HG02943 (cell line): Measurements from ENCODE around the gene SSH2.

Source experiments
- ATAC-seq: cut with Tn5 transposase; IDR thresholded peaks from one replicate; pipeline ENCODE4 v1.9.1; 2021; ENCODE audit warnings: mild to moderate bottlenecking, low read depth, moderate library complexity; ENCODE audit not compliant: unreplicated experiment

SSH2 gene

DNA sequence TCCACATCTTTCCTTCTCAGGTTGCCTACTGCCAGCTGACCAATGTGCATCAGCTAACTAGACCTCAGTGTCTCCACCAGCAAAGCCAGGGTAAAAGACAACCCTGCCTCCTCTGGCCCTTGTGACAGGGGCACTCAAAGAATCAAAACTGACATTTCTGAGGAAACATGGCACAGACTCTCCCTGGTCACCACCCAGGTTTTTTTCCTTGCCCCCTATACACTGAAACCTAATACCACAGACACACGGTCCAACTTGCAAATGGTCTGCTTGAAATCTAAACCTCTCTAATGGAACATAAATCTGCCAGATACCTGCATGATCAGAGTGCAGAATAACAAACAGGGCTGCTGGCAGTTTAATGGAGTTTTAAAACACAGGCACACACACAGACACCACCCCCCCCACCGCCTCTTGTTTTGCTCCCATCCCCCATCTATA, 287.8 kb downstream of the SSH2 start:
- ATAC-seq, result no peak

DNA sequence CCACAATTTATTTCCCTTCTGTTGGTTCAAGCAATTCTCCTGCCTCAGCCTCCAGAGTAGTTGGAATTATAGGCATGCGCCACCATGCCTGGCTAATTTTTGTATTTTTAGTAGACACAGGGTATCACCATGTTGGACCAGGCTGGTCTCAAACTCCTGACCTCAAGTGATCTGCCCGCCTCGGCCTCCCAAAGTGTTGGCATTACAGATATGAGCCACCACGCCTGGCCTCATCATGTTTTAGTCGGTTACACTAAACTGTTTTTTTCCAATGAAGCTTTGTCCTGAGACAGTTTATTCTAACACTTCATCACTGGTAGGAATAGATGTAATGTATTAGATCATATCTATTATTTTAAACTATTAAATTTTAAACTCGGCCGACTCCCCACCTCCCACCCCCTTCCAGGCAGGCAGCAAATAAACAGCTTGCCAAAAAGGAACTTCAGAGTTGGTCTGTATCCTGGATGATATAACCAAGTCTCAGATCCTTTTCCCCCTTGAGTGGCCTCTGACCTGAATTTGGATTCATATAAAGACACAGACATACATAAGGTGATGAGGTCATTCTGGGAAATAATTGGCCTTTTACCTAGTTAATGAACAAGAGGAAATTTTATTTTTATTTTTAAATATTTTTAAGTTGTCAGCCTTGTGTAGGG, 288.9 kb downstream of the SSH2 start:
- no peak for ATAC-seq

DNA sequence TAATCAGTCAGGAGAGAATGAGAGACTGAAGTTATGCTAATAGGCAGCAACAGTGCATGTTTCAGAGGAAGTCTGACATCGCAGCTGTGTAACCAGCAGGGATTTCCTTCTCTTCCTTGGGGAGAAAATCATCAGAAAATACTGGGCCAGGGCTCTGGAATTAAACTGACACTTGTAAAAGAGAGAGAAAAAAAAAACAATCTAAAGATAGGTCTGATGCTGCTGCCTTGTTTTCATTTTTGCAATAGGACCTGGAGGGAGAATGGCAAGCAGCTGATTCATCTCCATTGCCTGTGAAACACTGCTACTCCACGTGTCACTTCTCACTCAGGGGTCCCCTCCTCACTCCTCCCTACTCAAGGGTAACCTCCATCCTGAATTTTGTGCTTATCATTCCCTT, 289.6 kb downstream of the SSH2 start:
- no peak for ATAC-seq

DNA sequence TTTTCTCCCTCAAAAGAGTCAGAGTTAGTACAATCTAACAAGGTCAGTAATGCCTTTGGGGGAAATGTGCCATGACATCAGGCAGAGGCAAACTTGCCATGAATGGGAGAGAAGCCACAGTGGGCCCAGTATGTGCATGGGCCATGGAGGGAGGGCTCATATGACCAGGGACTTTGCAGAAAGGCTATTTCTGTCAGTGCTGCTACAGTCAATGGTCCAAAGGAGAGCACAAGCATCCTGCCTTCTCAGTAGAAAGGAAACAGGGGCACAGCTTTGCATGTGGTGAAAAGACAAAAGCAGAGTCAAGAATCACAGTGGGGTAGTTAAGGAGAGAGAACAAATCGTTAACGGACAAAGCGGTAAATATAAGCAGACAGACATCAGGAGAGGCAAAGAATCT, 296.1 kb downstream of the SSH2 start:
- no peak for ATAC-seq

GRCh38 chr17:29630630-29631193, 299.3 kb downstream of the SSH2 start:
- ATAC-seq, result no peak

DNA sequence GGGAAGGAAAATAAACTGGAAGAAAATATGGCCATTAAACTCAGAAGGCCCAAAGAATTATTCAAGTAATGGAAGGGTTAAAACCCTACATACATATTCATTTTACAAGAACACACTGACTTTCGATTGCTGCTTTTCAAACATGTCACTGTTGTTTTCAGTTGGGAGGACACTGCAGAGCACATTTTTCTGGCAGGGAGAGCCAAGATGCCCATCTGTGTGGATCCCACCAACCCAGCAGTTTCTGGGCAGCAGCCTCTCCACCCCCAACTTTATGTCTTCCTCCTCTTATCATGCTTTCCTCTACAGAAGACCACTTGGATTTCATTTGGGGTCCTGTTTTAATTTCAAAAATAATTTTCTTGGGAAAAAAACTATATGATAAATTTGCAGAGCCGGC, 300.2 kb downstream of the SSH2 start:
- no peak for ATAC-seq

GRCh38 chr17:29628644-29629043, 301.4 kb downstream of the SSH2 start:
- no peak for ATAC-seq

DNA sequence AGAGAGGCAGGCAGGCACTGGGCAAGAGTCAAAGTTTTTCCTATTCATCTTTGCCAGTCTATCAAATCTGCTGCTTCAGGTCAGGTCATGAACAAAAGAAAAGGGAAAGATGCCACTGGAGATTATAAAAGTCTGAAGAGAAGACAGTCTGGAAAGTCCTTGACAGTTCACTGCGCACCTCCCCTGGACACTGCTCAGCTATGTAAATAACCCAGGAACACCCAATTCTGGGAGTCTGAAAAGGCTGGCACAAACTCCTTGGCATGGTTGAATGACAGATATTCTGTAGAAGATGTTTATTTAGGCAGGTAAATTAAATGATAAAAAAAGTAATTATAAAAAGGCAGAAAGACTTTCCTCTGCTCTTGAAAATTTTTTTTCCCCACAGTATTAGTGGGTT, 302.1 kb downstream of the SSH2 start:
- ATAC-seq, result no peak

- ATAC-seq, result no peak
Measured at GRCh38 chr17:29625037-29625750, 304.8 kb downstream of the SSH2 start.

GRCh38 chr17:29624586-29624985, 305.4 kb downstream of the SSH2 start:
- no peak for ATAC-seq

DNA sequence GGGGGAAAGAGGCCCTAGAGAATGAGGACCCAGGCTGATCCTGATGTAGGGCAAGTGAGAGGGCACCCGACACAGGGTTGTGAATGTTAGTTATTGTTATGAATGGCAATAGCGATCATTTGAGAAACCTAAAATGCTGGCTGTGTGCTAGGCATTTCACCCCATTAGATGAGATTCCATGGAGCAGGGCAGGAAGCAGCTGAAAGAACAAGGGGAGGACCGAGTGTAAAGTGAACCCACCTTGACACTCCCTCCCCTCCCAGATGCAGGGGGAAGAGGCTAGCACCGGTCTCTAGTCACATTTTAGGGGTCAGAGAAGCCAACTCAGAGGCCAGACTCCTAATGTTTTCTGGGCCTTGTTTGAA, 306.8 kb downstream of the SSH2 start:
- no peak for ATAC-seq

DNA sequence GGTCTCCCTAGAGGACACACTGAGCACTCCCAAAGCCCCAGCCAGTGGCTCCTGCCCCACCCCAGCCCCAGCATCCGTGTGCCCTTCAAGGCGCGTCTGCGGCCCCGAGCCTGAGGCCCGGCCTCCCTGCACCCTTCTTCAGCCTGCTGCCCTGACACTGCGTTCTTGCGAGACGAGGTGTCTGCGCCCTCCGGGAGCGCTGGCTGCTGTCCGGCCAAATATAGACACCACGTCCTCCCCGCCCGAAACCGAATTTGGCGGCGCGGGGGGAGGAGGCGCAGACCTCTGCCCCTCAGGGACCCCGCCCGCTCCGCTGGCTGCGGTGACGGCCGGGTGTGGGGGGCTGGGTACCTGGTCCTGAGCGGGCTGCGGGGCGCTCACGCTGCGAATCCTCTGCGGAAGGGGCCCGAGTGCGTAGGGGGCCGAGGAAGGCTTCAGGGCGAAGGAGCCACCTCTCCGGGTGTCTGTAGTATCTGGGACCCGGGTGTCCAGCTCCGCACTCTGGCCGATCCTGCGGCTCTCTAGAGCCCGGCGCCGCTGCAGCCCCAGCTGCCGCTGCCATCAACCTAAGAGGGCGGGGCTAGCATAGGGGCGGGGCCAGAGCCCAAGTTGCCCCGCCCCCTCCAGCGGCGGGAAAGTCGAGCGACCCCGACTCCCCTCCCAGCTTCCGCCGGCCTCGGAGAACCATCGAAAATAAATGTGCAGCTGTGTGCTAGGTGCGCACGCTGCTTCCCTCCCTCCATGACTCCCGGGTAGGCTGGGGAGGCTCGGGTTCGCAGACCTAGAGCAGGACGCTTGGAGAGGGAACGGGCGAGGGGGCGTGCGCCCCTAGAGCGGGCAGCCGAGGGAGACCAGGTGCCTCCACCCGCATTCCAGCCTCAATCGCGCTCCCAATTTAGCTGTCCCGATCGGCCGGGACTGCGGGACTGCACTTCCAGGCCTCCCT, 307.4 kb downstream of the SSH2 start, which contains the start of gene CORO6:
CORO6 (minus strand) TSS at position 576 of the 946 bp plus-strand sequence. CDS start 1,491 bp downstream, outside the sequence.
- no peak for ATAC-seq

GRCh38 chr17:29621751-29622194, 308.3 kb downstream of the SSH2 start:
- ATAC-seq, result no peak

DNA sequence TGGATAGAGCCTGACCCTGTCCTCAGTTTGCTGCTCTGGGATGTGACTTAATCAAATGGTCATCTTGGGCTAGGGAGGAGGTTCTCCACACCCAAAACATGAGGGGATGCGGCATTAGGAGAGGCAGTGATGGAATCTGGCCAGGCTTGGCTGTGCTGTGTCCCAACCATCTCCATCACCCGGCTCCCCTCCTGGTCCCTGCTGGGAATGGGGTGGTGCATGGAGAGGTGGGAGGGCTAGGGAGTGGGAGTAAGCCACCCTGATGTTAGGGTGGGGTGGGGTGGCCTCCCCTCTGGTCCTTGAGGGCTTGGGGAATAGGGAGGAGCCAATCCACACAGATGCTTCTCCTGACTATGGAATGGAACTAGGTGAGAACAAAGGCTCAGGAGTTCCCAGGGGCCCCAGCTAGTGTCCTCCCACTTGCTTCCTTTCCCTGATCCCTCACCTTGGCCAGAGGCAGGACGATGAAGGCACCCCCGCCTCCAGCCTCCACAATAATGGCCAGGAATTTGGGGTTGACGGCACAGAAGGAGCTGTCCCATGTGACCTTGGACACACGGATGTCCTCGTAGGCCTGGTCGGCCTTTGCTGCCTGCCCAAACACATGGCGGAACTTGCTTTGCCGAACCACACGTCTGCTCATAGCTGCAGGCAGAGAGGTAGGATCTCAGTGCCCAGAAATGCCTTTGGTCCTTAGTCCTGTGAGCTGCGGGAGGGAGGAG, 309.1 kb downstream of the SSH2 start:
- ATAC-seq, result no peak

GRCh38 chr17:29620271-29620670, 309.8 kb downstream of the SSH2 start:
- ATAC-seq, result no peak

DNA sequence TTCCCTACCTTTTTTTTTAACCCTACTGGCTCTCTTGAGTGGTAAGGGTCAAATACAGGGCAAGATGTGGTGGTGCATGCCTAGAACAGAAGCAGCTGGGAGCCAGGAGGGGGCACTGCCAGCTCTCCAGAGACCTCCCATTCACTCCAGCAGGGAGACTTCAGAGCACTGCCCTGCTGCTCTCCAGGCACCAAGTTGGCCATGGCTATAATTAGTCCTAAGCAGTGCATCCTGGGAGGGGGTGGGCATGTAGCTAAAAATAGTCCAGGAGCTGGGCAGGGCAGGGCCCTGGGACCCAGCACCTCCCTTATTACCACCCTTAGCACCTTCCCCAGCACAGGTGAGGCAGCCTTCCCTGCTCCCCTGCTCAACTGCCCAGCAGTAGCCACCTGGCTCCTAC, 310.8 kb downstream of the SSH2 start:
- no peak for ATAC-seq

DNA sequence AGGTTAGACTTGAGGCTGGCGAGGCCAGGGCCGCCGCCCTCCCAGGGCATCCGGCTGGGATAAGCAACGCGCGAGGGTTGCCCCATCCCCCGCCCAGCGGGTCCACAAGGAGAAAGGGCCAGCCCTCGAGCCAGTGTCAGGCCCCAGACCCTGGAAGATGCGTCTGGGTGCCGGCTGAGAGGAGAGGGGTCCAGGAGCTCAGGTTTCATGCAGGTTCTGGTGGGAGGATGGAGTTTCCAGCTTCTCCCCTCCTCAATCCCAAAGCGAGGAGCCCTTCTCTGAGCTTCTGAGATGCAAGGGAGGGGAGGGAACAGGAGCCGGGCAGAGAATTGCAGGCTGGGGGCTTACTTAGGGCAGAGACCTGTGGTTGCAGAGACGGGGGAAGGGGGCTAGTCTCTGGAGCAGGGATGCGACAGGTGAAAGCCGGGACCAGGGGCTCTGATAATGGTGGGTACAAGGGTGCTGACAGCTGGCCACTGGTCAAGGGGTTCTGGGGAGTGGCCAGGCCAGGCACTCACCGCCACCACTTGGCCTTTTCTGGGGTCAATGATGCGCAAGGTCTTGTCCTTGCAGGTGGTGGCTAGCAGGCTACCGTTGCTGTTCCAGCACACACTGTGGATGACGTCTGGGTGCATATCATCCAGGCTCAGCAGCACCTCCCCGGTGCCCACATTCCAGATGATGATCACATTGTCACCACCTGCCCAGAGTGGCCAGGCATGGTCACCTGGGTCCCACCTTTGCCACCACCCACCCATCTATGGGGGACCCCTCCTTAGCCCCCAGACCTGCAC, 311.6 kb downstream of the SSH2 start:
- ATAC-seq, result no peak

GRCh38 chr17:29617481-29618271, 312.4 kb downstream of the SSH2 start:
- ATAC-seq, result no peak

DNA sequence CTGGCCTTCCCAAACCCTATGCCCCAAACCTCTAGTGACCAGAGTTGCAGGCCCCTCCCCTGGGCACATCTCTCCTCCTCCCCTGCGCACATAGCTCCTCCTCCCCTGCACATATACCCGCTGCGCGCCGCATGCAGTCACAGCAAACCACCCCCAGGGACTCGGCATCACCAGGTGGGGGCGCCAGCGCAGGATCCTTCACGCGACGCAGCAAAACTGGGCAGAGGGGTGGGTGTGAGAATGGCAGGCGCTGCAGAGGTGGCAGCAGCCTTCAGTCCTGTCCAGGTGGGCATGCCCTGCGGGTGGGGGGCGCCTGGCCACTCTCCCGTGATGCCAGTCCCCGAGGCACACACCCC, 312.9 kb downstream of the SSH2 start:
- ATAC-seq, result no peak
